Liver (tissue), 9 donors: ENCODE results near the gene NCOA3. TPM values are rescaled to one million over a fixed set of nuclear protein-coding genes. Genes with fewer than 3 reads are reported as not detected.

Source experiments
- DNase-seq: peaks from one replicate; pipeline ENCODE4 v3.0.0-alpha.2; 2017; ENCODE audit warnings: low spot score
- H3K27ac ChIP-seq, 2 donors: one replicate each; pipeline ENCODE4 v1.7.0; 2013; ENCODE audit warnings: inconsistent platforms in 2 of 2, low read length in 2 of 2, control low read depth in 1 of 2, low read depth in 1 of 2, mild to moderate bottlenecking in 1 of 2
- H3K27me3 ChIP-seq, 4 donors: one replicate each; pipeline versions ENCODE4 v1.6.1 to v1.7.0; 2013; ENCODE audit warnings: low read length in 3 of 4, inconsistent platforms in 1 of 4, mild to moderate bottlenecking in 1 of 4, moderate library complexity in 1 of 4; ENCODE audit not compliant: control insufficient read depth in 4 of 4, insufficient read depth in 4 of 4
- H3K36me3 ChIP-seq, 4 donors: one replicate each; pipeline versions ENCODE4 v1.6.1 to v1.7.0; 2013; ENCODE audit warnings: low read length in 3 of 4, mild to moderate bottlenecking in 3 of 4, low read depth in 1 of 4, moderate library complexity in 1 of 4; ENCODE audit not compliant: control insufficient read depth in 4 of 4, insufficient read depth in 3 of 4
- H3K4me1 ChIP-seq, 4 donors: one replicate each; pipeline versions ENCODE4 v1.6.1 to v1.7.0; 2013; ENCODE audit warnings: low read length in 3 of 4, mild to moderate bottlenecking in 3 of 4, moderate library complexity in 1 of 4; ENCODE audit not compliant: control insufficient read depth in 4 of 4, insufficient read depth in 4 of 4
- H3K4me3 ChIP-seq, 3 donors: one replicate each; pipeline versions ENCODE4 v1.6.1 to v1.7.0; 2013; ENCODE audit warnings: low read length in 3 of 3, control low read depth in 1 of 3, low read depth in 1 of 3, mild to moderate bottlenecking in 1 of 3
- H3K9ac ChIP-seq, 2 donors: one replicate each; pipeline ENCODE4 v1.7.0; 2013; ENCODE audit warnings: low read length in 2 of 2, mild to moderate bottlenecking in 2 of 2, moderate library complexity in 2 of 2, control low read depth in 1 of 2, low read depth in 1 of 2
- H3K9me3 ChIP-seq, 4 donors: one replicate each; pipeline versions ENCODE4 v1.6.1 to v1.7.0; 2013; ENCODE audit warnings: low read length in 3 of 4; ENCODE audit not compliant: control insufficient read depth in 4 of 4
- ATF3 ChIP-seq: IDR thresholded peaks from 2 replicates; pipeline ENCODE4 v1.6.1; 2016; ENCODE audit warnings: antibody characterized with exemption
- CTCF ChIP-seq: fragments of 150-350 bp; IDR thresholded peaks from 2 replicates; pipeline ENCODE4 v1.5.1; 2017; ENCODE audit warnings: improper control_type of control experiment, low read depth, low read length; ENCODE audit not compliant: missing input control
- EGR1 ChIP-seq, 2 donors: IDR thresholded peaks; 2 replicates each; pipeline ENCODE4 v1.6.1; 2016 to 2018; ENCODE audit warnings: antibody characterized with exemption in 2 of 2, low read depth in 2 of 2
- FOXA1 ChIP-seq: IDR thresholded peaks from 2 replicates; pipeline ENCODE4 v1.6.1; 2016; ENCODE audit warnings: antibody characterized with exemption
- FOXA2 ChIP-seq: IDR thresholded peaks from 2 replicates; pipeline ENCODE4 v1.6.1; 2016; ENCODE audit warnings: antibody characterized with exemption
- GABPA ChIP-seq, 2 donors: IDR thresholded peaks in 1 of 2; conservative IDR thresholded peaks in 1 of 2; 2 replicates each; pipeline ENCODE4 v1.6.1; 2016; ENCODE audit warnings: antibody characterized with exemption in 2 of 2, mild to moderate bottlenecking in 1 of 2, moderate library complexity in 1 of 2
- HNF4A ChIP-seq, 2 donors: conservative IDR thresholded peaks; 2 replicates each; pipeline ENCODE4 v1.6.1; 2016; ENCODE audit warnings: antibody characterized with exemption in 2 of 2, mild to moderate bottlenecking in 2 of 2
- HNF4G ChIP-seq: IDR thresholded peaks from 2 replicates; pipeline ENCODE4 v1.6.1; 2016; ENCODE audit warnings: antibody characterized with exemption
- JUND ChIP-seq, 2 donors: IDR thresholded peaks; 2 replicates each; pipeline ENCODE4 v1.6.1; 2016; ENCODE audit warnings: antibody characterized with exemption in 2 of 2
- NR2F2 ChIP-seq: IDR thresholded peaks from 2 replicates; pipeline ENCODE4 v1.6.1; 2016; ENCODE audit warnings: antibody characterized with exemption
- RAD21 ChIP-seq, 2 donors: IDR thresholded peaks; 2 replicates each; pipeline ENCODE4 v1.6.1; 2016; ENCODE audit warnings: antibody characterized with exemption in 2 of 2, mild to moderate bottlenecking in 2 of 2
- RXRA ChIP-seq, 2 donors: IDR thresholded peaks; 2 replicates each; pipeline ENCODE4 v1.6.1; 2017 to 2018; ENCODE audit warnings: antibody characterized with exemption in 2 of 2, mild to moderate bottlenecking in 1 of 2
- SP1 ChIP-seq: IDR thresholded peaks from 2 replicates; pipeline ENCODE4 v1.6.1; 2018; ENCODE audit warnings: antibody characterized with exemption, mild to moderate bottlenecking
- TAF1 ChIP-seq: conservative IDR thresholded peaks from 2 replicates; pipeline ENCODE4 v1.6.1; 2016; ENCODE audit warnings: antibody characterized with exemption, mild to moderate bottlenecking
- YY1 ChIP-seq: IDR thresholded peaks from 2 replicates; pipeline ENCODE4 v1.6.1; 2016; ENCODE audit warnings: antibody characterized with exemption, mild to moderate bottlenecking
- WGBS: extraction: QIAGEN DNeasy Blood & Tissue Kit; methylation state at CpG from one replicate; pipeline ENCODE4 v1.1.7; 2013; 5-methylcytosine and 5-hydroxymethylcytosine counted together
- polyA plus RNA-seq, 2 donors: library from polyadenylated mRNA; stranded (reverse) in 1 of 2; unstranded in 1 of 2; fragments of 200-250 nt in 1 of 2; fragments of >200 nt in 1 of 2; fragmentation: Nextera tagmentation in 1 of 2; extraction: Ambion mirVana in 1 of 2; gene quantifications; one replicate each; pipeline versions ENCODE4 v1.2.1 to v1.2.3, GENCODE V29; 2013 to 2015
- total RNA-seq, 2 donors: library from RNA; depleted of rRNA; stranded (reverse); fragments of >200 nt; gene quantifications; one replicate each; pipeline ENCODE4 v1.2.3, GENCODE V29; 2014
- TF ChIP-seq, protein P1 (sequence below): IDR thresholded peaks from 2 replicates; pipeline ENCODE4 v1.6.1; 2016; ENCODE audit warnings: antibody characterized with exemption, mild to moderate bottlenecking
- TF ChIP-seq, protein P2 (sequence below): IDR thresholded peaks from 2 replicates; pipeline ENCODE4 v1.6.1; 2016; ENCODE audit warnings: antibody characterized with exemption
- TF ChIP-seq, protein P3 (sequence below): IDR thresholded peaks from 2 replicates; pipeline ENCODE4 v1.6.1; 2016; ENCODE audit warnings: antibody characterized with exemption
- donor health status: healthy.
- donor health status: healthy.
- donor health status: healthy.
- donor health status: healthy.
- donor health status: healthy.

NCOA3 gene
- 10 to 100 TPM; 12.6 to 18.2 TPM for total RNA-seq
- polyA plus RNA-seq = 1 to 10 TPM; 3.8 to 5.2 TPM

- Histone ChIP-seq H3K9me3 (no peaks in the 10 kb centered on the region), H3K27me3 (no peaks in the 10 kb centered on the region), H3K27ac (peak within 1 kb of the TSS; percentile 89 to 95), H3K4me3 (peak within 1 kb of the TSS; percentile 90 to 95 (median 95)), H3K4me1 (peaks cover 2 to 31% (median 18%) of the 10 kb centered on the region in 4 donors), H3K36me3 (no peaks in the 10 kb centered on the region), H3K9ac (peak within 1 kb of the TSS; percentile 64 to 77)
- TF ChIP-seq NR2F2 (no peak), RXRA (IDR thresholded peaks at IDR 0.05) (no peak), CTCF (peak; percentile 47), FOXA2 (peak; percentile 23), EGR1 (IDR thresholded peaks at IDR 0.05; ENCODE audit: low read depth in 2 of 2) (no peak), YY1 (peak; percentile 91), RAD21 (IDR thresholded peaks at IDR 0.05) (peak; percentile 53 to 75), JUND (IDR thresholded peaks at IDR 0.05) (no peak), FOXA1 (no peak), ATF3 (no peak), HNF4A (conservative IDR thresholded peaks at IDR 0.05) (no peak), SP1 (peak; percentile 60), TAF1 (peak; percentile 97), HNF4G (no peak), GABPA (IDR thresholded peaks at IDR 0.05 in 1 of 2, conservative IDR thresholded peaks at IDR 0.05 in 1 of 2) (peak in 1 of 2 donors; percentile 56)
- TF ChIP-seq, protein P1, sequence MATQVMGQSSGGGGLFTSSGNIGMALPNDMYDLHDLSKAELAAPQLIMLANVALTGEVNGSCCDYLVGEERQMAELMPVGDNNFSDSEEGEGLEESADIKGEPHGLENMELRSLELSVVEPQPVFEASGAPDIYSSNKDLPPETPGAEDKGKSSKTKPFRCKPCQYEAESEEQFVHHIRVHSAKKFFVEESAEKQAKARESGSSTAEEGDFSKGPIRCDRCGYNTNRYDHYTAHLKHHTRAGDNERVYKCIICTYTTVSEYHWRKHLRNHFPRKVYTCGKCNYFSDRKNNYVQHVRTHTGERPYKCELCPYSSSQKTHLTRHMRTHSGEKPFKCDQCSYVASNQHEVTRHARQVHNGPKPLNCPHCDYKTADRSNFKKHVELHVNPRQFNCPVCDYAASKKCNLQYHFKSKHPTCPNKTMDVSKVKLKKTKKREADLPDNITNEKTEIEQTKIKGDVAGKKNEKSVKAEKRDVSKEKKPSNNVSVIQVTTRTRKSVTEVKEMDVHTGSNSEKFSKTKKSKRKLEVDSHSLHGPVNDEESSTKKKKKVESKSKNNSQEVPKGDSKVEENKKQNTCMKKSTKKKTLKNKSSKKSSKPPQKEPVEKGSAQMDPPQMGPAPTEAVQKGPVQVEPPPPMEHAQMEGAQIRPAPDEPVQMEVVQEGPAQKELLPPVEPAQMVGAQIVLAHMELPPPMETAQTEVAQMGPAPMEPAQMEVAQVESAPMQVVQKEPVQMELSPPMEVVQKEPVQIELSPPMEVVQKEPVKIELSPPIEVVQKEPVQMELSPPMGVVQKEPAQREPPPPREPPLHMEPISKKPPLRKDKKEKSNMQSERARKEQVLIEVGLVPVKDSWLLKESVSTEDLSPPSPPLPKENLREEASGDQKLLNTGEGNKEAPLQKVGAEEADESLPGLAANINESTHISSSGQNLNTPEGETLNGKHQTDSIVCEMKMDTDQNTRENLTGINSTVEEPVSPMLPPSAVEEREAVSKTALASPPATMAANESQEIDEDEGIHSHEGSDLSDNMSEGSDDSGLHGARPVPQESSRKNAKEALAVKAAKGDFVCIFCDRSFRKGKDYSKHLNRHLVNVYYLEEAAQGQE = peak; percentile 94
- TF ChIP-seq, protein P2, sequence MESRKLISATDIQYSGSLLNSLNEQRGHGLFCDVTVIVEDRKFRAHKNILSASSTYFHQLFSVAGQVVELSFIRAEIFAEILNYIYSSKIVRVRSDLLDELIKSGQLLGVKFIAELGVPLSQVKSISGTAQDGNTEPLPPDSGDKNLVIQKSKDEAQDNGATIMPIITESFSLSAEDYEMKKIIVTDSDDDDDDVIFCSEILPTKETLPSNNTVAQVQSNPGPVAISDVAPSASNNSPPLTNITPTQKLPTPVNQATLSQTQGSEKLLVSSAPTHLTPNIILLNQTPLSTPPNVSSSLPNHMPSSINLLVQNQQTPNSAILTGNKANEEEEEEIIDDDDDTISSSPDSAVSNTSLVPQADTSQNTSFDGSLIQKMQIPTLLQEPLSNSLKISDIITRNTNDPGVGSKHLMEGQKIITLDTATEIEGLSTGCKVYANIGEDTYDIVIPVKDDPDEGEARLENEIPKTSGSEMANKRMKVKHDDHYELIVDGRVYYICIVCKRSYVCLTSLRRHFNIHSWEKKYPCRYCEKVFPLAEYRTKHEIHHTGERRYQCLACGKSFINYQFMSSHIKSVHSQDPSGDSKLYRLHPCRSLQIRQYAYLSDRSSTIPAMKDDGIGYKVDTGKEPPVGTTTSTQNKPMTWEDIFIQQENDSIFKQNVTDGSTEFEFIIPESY = no peak
- TF ChIP-seq, protein P3, sequence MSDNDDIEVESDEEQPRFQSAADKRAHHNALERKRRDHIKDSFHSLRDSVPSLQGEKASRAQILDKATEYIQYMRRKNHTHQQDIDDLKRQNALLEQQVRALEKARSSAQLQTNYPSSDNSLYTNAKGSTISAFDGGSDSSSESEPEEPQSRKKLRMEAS = no peak
- peak; percentile 94 for DNase-seq
- WGBS = under 1% methylated on average over 74 of the region's 74 CpGs
Measured at GRCh38 chr20:47501482-47502270, at the start of gene NCOA3. Gene NCOA3, plus strand, starts transcription at chr20:47501887. Its CDS starts 120,361 bp downstream, at chr20:47622248.
